HG03442 (cell line): ENCODE measurements around the gene MATK.

ENCODE experiments used
- ATAC-seq: cut with Tn5 transposase; IDR thresholded peaks from one replicate; pipeline ENCODE4 v1.9.1; 2021; ENCODE audit warnings: mild to moderate bottlenecking, moderate library complexity; ENCODE audit not compliant: unreplicated experiment

The MATK gene

DNA sequence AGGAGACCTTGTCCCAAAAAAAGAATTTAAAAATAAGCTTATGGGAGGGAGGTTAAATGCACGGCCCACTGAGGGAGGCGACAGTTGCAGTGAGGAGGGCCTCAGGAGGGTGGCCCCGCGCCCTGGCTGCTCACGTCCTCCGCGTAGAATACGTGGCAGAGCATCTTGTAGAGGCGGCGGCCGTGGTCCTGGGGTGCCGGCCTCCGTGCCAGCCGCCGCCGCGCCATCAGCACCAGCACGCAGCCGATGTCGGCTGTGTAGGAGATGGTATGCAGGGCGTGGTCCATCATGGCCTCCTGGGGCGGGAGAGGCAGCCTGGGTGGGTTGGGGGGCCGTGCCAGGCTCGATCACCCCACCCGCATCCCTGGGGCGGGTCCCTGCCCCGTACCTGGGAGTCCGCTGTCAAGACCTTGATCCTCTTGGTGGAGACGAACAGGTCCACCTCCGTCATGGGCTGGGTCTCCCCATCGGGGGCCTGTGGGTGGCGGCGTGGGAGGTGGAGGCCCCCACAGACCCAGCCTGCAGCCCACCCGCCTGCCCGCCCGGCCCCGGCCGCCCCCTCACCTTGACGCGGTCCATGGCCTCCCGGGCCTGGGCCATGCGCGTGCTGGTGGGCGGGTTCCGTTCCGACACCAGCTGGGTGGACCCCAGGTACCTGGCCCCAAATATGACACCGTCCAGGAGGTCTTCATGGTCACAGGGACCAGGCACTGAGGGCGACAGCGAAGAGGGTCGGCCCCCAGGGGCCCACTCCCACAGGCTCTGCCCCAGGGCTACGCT, 32.4 kb downstream of the MATK start:
- ATAC-seq = no peak

GRCh38 chr19:3752492-3752891, 33.7 kb downstream of the MATK start:
- no peak for ATAC-seq

DNA sequence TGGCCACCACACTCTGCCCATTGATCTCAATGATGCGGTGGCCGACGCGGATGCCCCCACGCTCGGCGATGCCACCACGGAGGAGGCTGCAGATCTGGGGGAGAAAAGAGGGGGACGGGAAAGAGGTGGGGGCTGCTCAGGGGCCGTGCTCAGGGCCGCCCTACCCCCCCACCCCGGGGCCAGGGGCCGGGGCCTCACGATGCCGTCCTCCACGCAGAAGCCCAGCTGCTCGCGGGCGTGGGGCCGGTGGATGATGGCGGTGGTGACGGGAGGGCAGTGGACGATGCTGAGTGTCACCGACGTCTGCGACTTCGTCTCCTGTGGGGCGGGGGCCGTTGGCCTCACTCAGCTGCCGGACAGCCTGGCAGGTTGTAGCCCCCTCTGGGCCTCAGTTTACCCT, 34.9 kb downstream of the MATK start:
- no peak for ATAC-seq

DNA sequence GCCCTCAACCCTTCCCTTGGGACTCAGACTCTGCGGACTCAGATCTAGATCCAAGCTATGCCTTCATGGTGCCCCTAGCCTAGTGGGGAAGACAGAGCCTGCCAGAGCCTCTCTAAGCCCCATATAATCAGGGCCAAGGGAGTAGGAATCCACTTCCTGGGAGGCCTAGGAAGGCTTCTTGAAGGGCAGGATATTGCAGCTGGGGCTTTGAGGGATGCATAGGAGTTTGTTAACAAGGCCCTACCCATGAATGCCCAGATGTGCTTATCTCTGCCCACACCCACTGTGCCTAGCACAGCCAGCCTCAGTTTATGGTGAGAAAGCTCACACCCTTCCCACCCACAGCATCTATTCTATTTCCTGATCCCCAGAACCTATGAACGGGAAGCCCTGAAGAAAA, 36.0 kb downstream of the MATK start:
- ATAC-seq = no peak

- no peak for ATAC-seq
Measured at GRCh38 chr19:3748965-3749364, 37.2 kb downstream of the MATK start.

- no peak for ATAC-seq
Measured at GRCh38 chr19:3746371-3747056, 39.7 kb downstream of the MATK start.

DNA sequence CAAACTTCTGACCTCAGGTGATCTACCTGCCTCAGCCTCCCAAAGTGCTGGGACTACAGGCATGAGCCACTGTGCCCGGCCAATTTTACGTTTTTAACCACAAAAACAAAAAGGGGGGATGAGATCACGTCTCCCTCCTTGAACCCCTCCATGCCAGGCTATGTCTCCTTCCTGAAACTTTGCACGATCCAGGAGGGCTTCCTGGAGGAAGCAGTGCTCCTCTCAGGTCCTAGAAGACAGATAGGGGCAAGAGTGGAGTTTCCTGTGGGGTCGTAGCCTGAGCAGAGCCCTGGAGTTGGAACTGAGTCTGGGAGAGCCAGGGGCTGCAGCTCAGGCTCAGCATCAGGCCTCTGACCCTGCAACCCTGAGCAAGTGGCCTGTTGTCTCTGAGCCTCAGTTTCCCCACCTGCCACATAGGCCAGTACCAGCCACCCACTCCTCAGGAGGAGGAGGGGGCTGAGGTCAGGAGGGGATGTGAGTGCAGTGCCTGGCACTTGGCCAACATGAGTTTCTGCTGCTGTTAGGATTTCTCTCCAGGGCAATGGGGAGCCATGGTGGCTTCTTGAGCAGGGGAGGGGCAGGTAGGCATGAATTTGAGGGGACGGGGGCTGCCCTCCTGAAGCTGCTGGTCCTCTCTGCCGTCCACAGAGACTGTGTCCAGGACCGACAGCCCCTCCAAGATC, 40.7 kb downstream of the MATK start:
- ATAC-seq = no peak

GRCh38 chr19:3743486-3743885, 42.7 kb downstream of the MATK start:
- no peak for ATAC-seq

DNA sequence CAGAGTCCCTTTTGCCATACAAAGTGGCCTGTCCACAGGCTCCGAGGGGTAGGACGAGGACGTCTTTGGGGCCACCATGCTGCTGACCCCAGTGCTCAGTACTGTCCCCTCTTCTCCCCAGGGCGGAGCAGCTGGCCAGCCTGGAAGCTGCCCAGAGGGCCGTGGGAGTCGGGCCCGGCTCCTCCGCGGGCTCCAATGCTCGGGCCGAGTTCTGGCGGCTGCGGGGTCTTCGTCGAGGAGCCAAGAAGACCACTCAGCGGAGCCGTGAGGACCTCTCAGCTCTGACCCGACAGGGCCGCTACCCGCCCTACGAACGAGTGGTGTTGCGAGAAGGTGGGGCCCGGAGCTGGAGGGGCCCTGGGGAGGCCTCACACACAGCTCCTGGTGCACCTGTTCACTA, 45.8 kb downstream of the MATK start:
- no peak for ATAC-seq

- no peak for ATAC-seq
Measured at GRCh38 chr19:3738477-3739220, 47.5 kb downstream of the MATK start.

DNA sequence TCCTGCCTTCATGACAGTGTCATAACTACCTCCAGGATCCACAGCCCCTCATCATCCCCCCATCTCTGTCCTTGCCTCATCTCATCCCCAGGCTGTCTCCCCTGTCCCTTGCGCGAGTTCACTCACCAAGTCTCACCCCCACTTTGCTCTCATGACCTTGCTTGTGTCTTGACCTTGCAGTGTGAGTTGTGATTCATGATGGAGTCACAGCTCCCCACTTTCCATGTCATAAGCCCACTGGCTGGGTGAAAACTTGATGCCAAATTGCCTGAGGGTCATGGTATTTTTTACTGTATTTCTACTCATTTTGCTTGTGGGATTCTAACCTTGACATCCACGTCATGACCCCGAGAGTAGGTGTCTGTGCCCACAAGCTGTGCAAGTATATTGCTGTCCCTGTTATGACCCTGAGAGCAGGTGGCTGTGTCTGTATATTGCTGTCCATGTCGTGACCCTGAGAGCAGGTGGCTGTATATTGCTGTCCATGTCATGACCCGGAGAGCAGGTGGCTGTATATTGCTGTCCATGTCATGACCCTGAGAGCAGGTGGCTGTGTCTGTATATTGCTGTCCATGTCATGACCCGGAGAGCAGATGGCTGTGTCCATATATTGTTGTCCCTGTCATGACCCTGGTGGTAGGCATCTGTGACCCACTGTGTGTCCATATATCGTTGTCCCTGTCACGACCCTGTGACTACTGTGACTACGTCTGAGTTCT, 48.5 kb downstream of the MATK start:
- no peak for ATAC-seq

DNA sequence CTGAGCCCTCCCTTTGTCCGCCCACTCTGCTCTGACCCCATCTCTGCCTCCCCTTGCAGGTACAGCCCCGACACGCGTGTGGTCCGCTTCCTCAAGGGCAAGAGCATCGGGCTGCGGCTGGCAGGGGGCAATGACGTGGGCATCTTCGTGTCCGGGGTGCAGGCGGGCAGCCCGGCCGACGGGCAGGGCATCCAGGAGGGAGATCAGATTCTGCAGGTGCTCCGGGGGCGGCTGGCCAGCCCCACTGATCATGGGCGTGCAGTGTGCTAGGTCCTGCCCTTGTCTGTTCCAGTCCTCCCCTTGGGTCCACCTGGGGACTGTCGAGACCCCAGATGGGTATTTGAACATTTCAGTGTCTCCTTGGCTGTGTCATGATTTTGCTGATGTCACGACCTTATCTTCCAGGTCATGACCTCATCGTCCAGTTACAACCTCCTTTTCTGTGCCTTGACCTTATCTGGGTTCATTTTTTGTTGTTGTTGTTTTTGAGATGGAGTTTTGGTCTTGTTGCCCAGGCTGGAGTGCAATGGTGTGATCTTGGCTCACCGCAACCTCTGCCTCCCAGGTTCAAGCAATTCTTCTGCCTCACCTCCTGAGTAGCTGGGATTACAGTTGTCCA, 50.0 kb downstream of the MATK start:
- ATAC-seq = no peak

DNA sequence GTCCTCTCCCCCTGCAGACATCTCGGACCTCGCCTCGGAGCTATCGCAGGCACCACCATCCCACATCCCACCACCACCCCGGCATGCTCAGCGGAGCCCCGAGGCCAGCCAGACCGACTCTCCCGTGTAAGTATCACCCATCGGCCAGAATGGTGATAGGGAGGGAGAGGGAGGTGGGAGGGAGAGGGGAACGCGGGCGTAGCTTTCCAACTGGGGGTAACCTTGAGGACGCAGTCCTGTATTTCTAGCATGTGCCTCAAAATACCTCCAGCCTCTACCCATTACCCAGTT, 51.9 kb downstream of the MATK start:
- no peak for ATAC-seq

DNA sequence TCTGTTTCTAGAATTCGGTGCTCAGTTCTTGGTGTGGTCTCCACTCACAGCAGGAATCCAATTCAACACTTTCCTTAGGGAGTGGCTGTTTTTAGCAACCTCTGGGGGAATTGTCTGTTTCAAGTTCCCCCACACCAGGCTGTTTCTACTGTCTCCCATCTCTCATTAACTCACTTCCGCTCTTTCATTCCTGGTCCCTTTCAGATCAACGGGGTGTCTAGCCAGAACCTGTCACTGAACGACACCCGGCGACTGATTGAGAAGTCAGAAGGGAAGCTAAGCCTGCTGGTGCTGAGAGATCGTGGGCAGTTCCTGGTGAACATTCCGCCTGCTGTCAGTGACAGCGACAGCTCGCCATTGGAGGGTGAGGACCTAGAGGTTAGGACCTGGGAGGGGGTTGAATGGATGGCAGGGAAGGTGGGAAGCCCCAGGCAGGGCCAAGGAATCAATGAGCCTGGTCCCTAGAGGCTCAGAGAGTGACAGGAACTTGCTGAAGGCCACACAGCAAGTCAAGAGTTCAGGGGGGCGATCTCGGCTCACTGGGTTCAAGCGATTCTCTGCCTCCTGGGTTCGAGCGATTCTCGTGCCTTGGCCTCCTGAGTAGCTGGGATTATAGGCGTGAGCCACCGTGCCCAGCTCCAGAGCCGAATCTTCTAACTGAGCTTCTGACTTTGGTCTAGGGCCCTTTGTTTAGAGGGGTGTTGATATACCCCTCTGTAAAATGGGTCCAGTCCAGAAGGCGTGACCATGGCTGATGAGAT, 52.5 kb downstream of the MATK start:
- ATAC-seq = no peak

DNA sequence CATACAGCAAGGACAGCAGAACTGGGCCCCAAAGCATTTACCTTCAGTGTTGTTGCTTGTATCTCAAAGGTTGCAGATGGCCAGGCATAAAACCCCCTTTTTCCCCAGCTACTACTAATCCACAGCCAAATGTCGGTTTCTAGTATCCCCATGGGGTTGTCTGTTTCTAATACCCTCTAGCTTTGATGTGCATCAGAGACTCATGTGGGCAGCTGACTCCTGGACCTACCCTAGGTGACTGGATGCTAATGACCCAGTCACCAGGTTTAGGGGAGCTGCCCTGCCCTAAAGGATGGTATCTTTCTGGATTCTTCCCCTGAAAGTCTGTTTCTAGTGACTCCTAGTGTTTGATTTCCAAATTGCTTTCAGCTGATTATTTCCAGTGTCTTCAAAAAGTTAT, 54.1 kb downstream of the MATK start:
- no peak for ATAC-seq

- no peak for ATAC-seq
Measured at GRCh38 chr19:3730457-3730958, 55.7 kb downstream of the MATK start.
